Fibroblast of lung (primary cell): Measurements from ENCODE around the gene PORCN.

Experiments used
- EZH2 ChIP-seq: IDR thresholded peaks from 2 replicates; pipeline ENCODE4 v1.5.1; 2012; ENCODE audit warnings: low read length, control low read depth, mild to moderate bottlenecking; ENCODE audit errors: missing control alignments
- TF ChIP-seq, protein P1 (sequence below), 2 donors: IDR thresholded peaks in 1 of 2; conservative IDR thresholded peaks in 1 of 2; 1 replicate in 1 of 2; 2 replicates in 1 of 2; pipeline ENCODE4 v1.5.1; 2011 to 2012; ENCODE audit warnings: low read length in 2 of 2, control low read depth in 1 of 2, inconsistent platforms in 1 of 2, low read depth in 1 of 2, mild to moderate bottlenecking in 1 of 2

DNA sequence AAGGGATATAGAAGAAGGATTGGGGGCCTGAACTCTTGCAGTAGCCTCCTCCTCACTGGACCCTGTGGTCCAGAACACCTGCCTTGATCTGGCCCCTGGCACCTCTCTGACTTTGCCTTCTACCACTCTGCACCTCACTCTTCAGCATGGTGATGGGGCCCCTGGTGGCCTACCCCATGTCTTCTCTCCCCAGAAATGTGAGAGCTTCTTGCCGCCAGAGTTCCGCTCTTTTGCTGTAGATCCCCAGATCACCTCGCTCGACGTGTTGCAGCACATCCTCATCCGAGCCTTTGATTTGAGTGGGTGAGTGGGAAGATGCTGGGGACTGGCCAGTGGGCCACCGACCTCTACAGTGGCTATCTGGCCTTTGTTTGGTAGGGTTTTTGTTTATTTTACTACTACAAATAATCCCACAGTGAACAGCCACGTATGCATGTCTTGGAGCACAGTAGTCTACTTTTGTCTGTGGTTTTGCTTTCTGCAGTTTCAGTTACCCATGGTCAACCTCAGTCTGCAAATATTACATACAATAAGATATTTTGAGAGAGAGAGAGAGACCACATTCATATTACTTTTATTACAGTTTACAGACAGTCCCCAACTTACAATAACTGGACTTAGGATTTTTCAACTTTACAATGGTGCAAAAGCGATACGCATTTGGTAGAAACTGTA is 32.5 kb downstream of the PORCN start:
- TF ChIP-seq, protein P1, sequence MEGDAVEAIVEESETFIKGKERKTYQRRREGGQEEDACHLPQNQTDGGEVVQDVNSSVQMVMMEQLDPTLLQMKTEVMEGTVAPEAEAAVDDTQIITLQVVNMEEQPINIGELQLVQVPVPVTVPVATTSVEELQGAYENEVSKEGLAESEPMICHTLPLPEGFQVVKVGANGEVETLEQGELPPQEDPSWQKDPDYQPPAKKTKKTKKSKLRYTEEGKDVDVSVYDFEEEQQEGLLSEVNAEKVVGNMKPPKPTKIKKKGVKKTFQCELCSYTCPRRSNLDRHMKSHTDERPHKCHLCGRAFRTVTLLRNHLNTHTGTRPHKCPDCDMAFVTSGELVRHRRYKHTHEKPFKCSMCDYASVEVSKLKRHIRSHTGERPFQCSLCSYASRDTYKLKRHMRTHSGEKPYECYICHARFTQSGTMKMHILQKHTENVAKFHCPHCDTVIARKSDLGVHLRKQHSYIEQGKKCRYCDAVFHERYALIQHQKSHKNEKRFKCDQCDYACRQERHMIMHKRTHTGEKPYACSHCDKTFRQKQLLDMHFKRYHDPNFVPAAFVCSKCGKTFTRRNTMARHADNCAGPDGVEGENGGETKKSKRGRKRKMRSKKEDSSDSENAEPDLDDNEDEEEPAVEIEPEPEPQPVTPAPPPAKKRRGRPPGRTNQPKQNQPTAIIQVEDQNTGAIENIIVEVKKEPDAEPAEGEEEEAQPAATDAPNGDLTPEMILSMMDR (conservative IDR thresholded peaks at IDR 0.05 in 1 of 2, IDR thresholded peaks at IDR 0.05 in 1 of 2; ENCODE audit: low read depth in 1 of 2, low read length in 2 of 2): no peak
- no peak for TF ChIP-seq EZH2
